Inflammatory macrophage (primary cell): Measurements from ENCODE around the gene CTDSP2.
"Not testable (repeated sequence)": the region's sequence is repeated elsewhere in the genome, so short reads cannot be mapped to it uniquely, and the experiment has no call there.

ENCODE experiments used
- DNase-seq, 2 donors: peaks; one replicate each; pipeline ENCODE4 v3.0.0-alpha.2; 2020 to 2022

The CTDSP2 gene

GRCh38 chr12:57852200-57852599 lies 5.7 kb upstream of the CTDSP2 start:
- DNase-seq, result no peak

DNA sequence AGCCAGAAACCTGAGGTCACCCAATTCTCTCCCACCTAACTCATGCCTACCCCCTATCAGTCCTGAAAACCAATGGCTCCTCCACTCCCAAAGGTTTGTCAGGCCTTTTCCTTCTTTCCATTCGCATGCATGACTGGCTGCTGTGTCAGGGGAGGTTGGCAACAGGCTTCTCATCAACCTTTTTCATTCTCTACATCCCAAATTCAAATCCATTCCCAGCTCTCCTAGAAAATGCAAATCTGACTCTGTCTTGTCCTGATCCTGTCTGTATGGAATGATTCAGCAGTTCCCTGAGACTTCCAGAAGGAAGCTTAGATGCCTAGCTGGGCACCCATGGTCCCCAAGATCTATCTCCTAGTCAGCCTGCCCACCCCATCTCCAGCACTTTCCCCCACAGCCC lies 5.0 kb upstream of the CTDSP2 start:
- DNase-seq, result no peak

- DNase-seq, result peak; percentile 31 to 45
Observed at GRCh38 chr12:57850854-57851430, 4.4 kb upstream of the CTDSP2 start.

DNA sequence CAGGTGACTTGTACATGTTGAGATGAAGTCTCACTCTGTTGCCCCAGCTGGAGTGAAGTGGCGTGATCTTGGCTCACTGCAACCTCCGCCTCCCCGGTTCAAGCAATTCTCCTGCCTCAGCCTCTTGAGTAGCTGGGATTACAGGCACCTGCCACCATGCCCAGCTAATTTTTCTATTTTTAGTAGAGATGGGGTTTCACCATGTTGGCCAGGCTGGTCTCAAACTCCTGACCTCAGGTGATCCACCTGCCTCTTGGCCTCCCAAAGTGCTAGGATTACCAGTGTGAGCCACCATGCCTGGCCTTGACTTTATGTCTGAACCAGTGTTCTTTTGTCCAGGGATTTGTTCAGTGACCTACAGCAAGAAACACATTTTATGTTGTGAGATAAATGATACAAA lies 2.9 kb upstream of the CTDSP2 start:
- DNase-seq, result not testable (repeated sequence)

DNA sequence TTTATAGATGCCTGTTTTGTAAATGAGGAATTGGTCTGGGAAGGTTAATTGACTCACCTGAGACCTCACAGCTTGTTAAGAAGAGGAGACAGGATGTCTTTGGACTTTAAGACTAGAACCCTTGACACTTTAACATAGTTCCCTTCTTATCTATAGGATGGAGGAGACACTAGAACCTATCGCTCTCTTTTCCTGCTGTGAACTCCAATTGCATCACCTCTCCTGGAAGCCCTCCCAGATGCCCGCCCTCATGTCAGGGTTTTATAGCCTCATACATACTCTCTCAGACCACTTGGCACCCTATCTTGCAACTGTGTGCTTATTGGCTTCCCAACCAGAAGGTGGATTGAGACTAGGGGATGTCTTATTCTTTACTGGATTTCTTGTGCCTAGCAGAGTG lies 2.5 kb upstream of the CTDSP2 start:
- no peak for DNase-seq

DNA sequence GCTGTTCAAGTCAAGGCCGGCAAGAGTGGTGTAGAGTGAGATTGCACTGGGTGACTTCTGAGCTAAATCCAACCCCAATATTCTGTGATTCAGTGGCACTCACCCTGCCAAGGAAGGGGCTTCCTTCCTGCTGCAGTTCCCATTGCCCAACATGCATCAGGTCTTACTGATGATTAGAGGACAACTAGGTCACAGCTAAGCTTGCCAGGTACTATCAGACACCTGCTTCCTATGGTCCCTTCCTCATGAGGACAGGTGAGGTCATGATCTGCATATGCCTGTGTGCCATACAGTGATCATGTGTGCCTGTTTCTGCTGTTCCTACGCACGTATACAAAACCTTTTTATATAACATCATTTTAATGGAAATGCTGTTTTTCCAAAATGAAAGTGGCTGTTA lies 1.7 kb upstream of the CTDSP2 start:
- DNase-seq, result no peak

- DNase-seq, result no peak
Observed at GRCh38 chr12:57846285-57846576, 298 bp downstream of the CTDSP2 start.

DNA sequence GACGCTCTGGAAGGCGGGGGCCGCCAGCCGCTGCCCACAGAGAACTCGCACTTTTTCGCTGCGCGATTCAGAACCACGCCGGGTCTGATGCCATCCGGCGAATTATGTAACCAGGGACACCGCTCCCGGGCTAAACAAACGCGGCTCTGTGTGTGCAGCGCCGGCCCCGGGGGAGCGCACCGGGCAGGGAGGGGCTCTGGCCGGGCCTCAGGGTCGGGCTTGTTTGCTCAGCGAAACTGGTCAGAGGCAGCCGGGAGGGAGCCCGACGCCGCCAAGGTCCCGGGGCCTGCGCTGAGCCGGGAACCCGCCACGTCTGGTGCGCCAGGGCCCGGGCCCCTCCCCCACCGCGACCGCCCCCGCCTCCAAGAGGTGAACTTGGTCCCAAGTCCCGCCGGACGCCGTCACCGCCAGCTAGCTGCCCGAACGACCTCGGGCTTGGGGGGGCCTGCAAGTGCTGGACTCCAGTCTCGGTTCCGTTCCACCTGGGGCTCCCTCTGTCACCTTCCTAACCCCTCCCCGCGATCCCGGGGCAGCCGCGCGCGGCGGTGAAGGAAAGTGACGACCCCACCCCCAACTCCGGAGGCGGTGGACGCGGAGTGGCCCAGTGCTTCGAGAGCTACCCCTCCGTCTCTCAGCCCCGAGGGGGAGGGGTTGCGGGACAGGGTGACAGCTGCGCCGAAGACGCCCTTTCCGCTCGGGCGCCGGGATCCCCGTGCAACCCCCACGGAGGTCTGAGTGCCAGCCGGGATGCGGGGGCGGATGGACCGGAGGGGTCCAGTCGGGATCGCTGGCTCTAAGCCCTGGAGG lies 848 bp downstream of the CTDSP2 start:
- DNase-seq, result peak; percentile 45 to 66

- DNase-seq, result peak; percentile 65 to 79
Observed at GRCh38 chr12:57844709-57845477, 1.6 kb downstream of the CTDSP2 start.

DNA sequence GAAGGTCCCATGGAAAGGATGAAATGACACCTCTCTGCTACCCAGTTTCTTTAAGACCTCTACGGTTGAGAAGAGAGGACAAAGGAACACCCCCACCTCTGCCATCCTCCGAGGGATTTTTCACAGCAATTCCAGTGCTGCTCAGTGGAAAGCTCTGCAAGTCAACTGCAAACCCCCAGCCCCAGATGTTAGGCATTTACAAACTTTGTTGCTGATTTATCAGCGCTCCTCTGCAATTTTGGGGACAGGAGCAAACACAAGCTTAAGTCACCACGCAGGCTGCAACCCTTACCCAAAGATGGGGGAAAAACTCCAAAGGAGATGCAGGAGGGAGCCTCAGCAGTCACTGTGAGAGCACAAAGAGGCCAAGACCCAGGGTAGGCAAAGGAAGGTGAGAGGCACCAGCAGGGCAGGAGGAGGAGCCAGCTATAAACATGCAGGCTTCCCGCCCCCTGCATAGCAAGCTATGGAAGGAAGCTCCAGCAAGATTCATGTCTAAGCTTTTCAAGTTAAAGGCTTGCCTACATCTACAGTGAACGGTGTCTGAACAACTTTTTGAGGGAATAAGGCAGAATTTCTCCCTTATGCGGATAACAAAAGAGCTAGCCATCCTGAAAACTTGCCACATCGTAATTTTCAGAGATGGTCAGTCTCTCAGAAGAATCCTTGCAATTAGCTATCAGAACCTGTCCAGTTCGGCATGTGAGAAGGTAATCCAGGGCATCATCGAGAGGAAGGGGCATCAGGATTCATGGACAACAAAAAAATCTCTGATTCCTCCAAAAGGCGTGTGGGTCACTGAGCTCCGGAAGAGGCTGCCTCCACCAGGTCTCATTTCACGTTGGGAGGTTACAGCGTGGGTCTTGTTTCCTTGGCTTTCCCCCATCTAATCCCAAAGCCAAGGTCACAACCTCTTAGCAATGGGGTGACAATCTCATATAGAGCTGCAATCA lies 3.9 kb downstream of the CTDSP2 start:
- no peak for DNase-seq

- no peak for DNase-seq
Observed at GRCh38 chr12:57841445-57841844, 5.1 kb downstream of the CTDSP2 start.

DNA sequence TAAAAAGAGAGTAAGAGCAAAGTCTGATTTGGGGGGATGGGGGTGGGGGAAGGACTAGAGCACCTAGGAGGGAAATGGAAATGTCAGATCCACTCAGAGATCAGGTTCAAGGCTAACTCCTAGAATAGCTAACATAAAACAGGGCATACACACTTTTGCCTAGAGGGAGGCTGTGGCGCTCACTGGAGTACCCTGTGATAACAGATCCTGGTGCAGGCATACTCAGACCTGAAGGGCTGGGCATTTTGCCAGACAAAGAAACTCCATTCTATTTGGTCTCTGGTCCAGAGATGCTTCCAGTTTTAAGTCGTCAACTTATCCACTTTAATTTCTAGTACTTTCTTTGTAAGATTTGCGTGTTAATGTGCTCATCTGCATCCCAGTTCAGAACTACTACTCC lies 5.8 kb downstream of the CTDSP2 start:
- no peak for DNase-seq

- DNase-seq, result no peak
Observed at GRCh38 chr12:57839996-57840395, 6.5 kb downstream of the CTDSP2 start.

GRCh38 chr12:57838594-57839302 lies 7.8 kb downstream of the CTDSP2 start:
- DNase-seq, result peak; percentile 40 to 42

GRCh38 chr12:57837864-57838562 lies 8.5 kb downstream of the CTDSP2 start:
- peak; percentile 17 to 43 for DNase-seq

DNA sequence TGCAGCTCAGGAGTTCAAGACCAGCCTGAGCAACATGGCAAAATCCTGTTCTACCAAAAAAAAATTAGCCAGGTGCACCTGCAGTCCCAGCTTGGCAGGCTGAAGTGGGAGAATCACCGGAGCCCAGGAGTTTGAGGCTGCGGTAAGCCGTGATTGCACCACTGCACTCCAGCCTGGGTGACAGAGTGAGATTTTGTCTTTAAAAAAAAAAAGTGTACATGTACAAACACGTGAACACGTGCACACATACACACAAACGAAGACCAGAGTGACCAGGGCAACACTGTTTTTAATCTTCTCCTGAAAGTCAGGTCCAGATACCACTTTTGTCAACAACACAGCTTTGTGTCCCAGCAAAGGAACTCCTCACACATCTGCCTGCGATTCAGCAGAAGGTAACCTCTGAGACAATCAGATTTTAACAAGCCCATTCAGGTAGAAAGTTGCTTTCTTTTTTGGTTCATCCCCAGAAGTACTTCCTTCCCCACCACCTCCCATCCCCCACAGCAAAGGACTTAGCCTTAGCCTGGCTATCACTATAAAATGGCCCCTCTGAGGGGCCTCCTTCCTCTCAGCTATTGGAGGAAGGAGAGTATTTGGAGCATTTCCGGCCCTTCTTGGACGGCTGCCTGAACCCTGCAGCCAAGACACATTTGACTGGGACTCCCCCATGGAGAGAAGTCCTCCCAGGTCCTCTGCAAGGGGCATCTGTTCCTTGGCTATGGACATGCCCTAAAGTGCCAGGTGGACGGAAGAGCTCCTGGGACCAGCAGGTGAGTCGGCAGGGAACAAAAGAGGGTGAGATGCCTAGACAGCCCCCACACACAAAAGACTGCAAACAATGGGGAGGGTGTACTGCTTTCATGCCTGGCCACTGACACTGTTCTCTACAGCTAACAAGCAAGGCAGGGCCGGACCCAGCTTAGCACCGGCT lies 9.8 kb downstream of the CTDSP2 start:
- DNase-seq, result no peak

- DNase-seq, result peak in 1 of 2 donors; percentile 59
Observed at GRCh38 chr12:57835366-57836288, 10.9 kb downstream of the CTDSP2 start.

- no peak for DNase-seq
Observed at GRCh38 chr12:57834086-57834876, 12.2 kb downstream of the CTDSP2 start.
